ENCODE results near the gene ABCA2. TPM values are rescaled to one million over a fixed set of nuclear protein-coding genes. Genes with fewer than 3 reads are reported as not detected.

The ABCA2 gene
- total and polyA plus RNA-seq, 4 donors = 13.4 to 39.0 (median 16.5) TPM

GRCh38 chr9:136960212-136960937 is 67.7 kb downstream of the ABCA2 start:
- peaks cover 0 to 8% (median 0%) of the 10 kb centered on the region in 5 donors for H3K4me1 ChIP-seq (ENCODE audit: control insufficient read depth in 5 of 5, insufficient read depth in 5 of 5, low read length in 5 of 5)
- DNase-seq = no peak
- no peak for ATAC-seq (ENCODE audit: insufficient read depth, low FRiP score)
- no peaks in the 10 kb centered on the region for H3K27me3 ChIP-seq (ENCODE audit: control insufficient read depth in 3 of 3, insufficient read depth in 3 of 3, low read length in 2 of 3)
- H3K9me3 ChIP-seq (ENCODE audit: control insufficient read depth in 4 of 4, insufficient read depth in 3 of 4, low read length in 3 of 4) = no peaks in the 10 kb centered on the region
- H3K9ac ChIP-seq (ENCODE audit: insufficient read depth in 1 of 2, low read length in 2 of 2) = no peak overlapping the region
- no peak overlapping the region for H3K4me3 ChIP-seq
- H3K36me3 ChIP-seq (ENCODE audit: control insufficient read depth in 4 of 4, insufficient read depth in 4 of 4, low read length in 4 of 4) = no peaks in the 10 kb centered on the region
- no peak for TF ChIP-seq CTCF (IDR thresholded peaks at IDR 0.05; ENCODE audit: control extremely low read depth, extremely low read depth)
- 76 to 87% methylated on average over 19 of the region's 19 CpGs for WGBS, 2 donors
- no peak overlapping the region for H3K27ac ChIP-seq (ENCODE audit: low read depth in 1 of 2, low read length in 1 of 2)

GRCh38 chr9:136958898-136959850 is 68.9 kb downstream of the ABCA2 start:
- Histone ChIP-seq H3K9me3 (ENCODE audit: control insufficient read depth in 4 of 4, insufficient read depth in 3 of 4, low read length in 3 of 4) (no peaks in the 10 kb centered on the region), H3K4me1 (ENCODE audit: control insufficient read depth in 5 of 5, insufficient read depth in 5 of 5, low read length in 5 of 5) (peaks cover 0 to 3% (median 0%) of the 10 kb centered on the region in 5 donors), H3K27me3 (ENCODE audit: control insufficient read depth in 3 of 3, insufficient read depth in 3 of 3, low read length in 2 of 3) (no peaks in the 10 kb centered on the region), H3K36me3 (ENCODE audit: control insufficient read depth in 4 of 4, insufficient read depth in 4 of 4, low read length in 4 of 4) (no peaks in the 10 kb centered on the region), H3K4me3 (no peak overlapping the region), H3K9ac (ENCODE audit: insufficient read depth in 1 of 2, low read length in 2 of 2) (no peak overlapping the region), H3K27ac (ENCODE audit: low read depth in 1 of 2, low read length in 1 of 2) (peak overlapping the region in 1 of 2 donors; percentile 10)
- DNase-seq (no peak), ATAC-seq (ENCODE audit: insufficient read depth, low FRiP score) (no peak)
- no peak for TF ChIP-seq CTCF (IDR thresholded peaks at IDR 0.05; ENCODE audit: control extremely low read depth, extremely low read depth)
- 88 to 91% methylated on average over 26 to 28 of the region's 28 CpGs for WGBS, 2 donors

GRCh38 chr9:136958473-136958872 is 69.6 kb downstream of the ABCA2 start:
- ATAC-seq (ENCODE audit: insufficient read depth, low FRiP score) = no peak

More at GRCh38 chr9:136958473-136958872, 69.6 kb downstream of the ABCA2 start:
- H3K9ac ChIP-seq (ENCODE audit: insufficient read depth in 1 of 2, low read length in 2 of 2) = no peak overlapping the region
- H3K9me3 ChIP-seq (ENCODE audit: control insufficient read depth in 4 of 4, insufficient read depth in 3 of 4, low read length in 3 of 4) = no peaks in the 10 kb centered on the region
- no peaks in the 10 kb centered on the region for H3K4me1 ChIP-seq (ENCODE audit: control insufficient read depth in 5 of 5, insufficient read depth in 5 of 5, low read length in 5 of 5)
- H3K4me3 ChIP-seq = no peak overlapping the region
- H3K27me3 ChIP-seq (ENCODE audit: control insufficient read depth in 3 of 3, insufficient read depth in 3 of 3, low read length in 2 of 3) = no peaks in the 10 kb centered on the region
- no peaks in the 10 kb centered on the region for H3K36me3 ChIP-seq (ENCODE audit: control insufficient read depth in 4 of 4, insufficient read depth in 4 of 4, low read length in 4 of 4)
- WGBS, 2 donors = 86 to 93% methylated on average over 7 of the region's 7 CpGs
- no peak for TF ChIP-seq CTCF (IDR thresholded peaks at IDR 0.05; ENCODE audit: control extremely low read depth, extremely low read depth)
- no peak overlapping the region for H3K27ac ChIP-seq (ENCODE audit: low read depth in 1 of 2, low read length in 1 of 2)
- DNase-seq = no peak
